GM18951 (cell line): ENCODE results near the gene BMS1.
"Not testable (repeated sequence)": the region's sequence is repeated elsewhere in the genome, so short reads cannot be mapped to it uniquely, and the experiment has no call there.

Experiments
- POLR2A ChIP-seq: IDR thresholded peaks from 4 replicates; pipeline ENCODE4 v1.6.1; 2011; ENCODE audit warnings: mild to moderate bottlenecking; ENCODE audit not compliant: insufficient read length, insufficient read depth; ENCODE audit errors: extremely low read depth
- in situ Hi-C: fragments of 300-500 bp; cut with MboI; formaldehyde crosslinking; loops from one replicate; pipeline ENCODE4 v1.12.0; 2022; ENCODE audit warnings: low sequenced_read_pairs, mixed read lengths, inconsistent platforms; ENCODE audit not compliant: unreplicated experiment

The BMS1 gene

DNA sequence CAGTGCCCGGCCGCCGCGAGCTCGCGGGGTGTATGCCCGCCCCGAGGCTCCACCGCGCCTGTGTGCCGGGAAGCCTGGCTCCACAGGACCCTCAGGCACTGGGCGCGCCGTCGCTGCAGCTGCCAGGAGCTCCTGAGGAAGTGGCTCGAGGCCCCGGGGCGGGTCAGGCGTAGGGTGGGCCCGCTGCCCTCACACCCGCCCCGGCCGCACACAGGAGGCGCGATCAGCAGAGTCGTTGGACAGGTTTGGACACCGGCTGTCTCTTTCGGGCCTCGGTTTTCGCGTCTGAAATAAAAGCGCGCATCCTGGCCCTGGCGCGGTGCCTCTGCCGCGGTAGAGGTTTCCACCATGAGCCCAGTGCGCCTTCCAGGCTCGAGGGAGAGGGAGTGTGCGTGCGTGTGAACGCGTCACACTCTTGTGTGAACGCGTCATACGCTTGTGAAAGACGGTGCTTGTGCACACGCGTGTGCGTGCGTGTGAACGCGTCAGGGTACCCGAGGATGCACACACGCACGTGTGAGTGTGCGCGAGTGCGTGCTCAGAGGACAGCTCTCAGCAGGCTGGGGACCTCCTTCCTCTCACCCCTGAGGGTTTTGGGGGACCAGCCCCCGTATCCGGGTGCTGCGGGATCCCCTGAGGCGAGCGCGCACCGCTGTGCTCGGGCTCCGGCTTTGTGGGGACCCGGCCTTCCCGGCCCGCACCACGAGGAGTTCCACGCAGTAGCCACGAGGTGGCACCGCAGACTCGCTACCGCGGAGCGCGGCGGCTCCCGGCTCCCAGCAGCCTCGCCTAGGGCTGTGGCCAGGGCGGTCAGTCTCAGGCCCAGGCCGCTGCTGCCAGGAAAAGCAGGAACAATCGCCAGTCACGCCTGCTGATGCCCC is 83.8 kb downstream of the BMS1 start:
- in situ Hi-C loops: no loop called here
- no peak for TF ChIP-seq POLR2A

DNA sequence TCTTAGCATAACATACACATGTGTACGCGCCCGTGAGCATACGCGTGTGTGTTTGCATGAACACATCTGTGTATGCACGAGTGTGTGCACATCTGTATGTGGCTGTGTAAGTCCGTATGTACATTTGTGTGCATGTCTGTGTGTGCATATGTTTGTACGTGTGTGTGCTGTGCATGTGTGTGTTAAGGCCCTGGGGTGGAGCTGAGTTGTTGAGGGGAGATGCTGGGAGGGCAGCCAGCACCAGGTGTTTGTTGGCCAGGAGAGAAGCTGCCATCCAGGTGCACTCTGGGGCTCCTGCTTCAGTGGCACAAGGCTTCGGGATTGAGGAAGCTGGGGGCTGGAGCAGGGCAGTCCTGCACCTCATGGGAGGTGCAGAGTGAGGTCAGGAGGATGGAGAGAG is 85.0 kb downstream of the BMS1 start:
- no peak for TF ChIP-seq POLR2A
- in situ Hi-C loops: no loop called here

- TF ChIP-seq POLR2A: no peak
- in situ Hi-C loops: no loop called here
Measured at GRCh38 chr10:42868530-42868929, 85.9 kb downstream of the BMS1 start.

- in situ Hi-C loops: no loop called here
- TF ChIP-seq POLR2A: no peak
Measured at GRCh38 chr10:42869977-42870350, 87.4 kb downstream of the BMS1 start.

GRCh38 chr10:42871138-42871641 is 88.6 kb downstream of the BMS1 start:
- in situ Hi-C loops: not testable (repeated sequence)

DNA sequence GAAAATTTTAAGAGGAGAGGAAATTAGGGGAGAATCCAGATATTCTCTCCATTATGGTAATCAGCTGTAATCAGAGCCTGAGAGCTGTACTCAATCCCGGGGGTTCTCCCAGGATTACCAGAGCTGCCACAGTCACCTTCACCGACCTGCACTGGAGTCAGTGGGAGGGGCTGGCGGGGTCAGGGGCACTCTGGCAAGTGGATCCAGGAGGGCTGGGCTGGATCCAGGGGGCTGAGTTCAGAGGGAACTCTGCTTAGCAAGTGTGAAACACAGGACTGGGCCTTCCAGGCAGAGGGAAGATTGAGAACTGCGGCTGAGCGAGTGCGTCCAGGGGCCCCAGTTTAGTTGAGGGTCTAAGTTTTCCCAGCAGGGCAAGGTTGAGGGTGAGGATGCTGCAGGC is 89.2 kb downstream of the BMS1 start:
- TF ChIP-seq POLR2A: no peak
- in situ Hi-C loops: no loop called here

GRCh38 chr10:42872865-42873435 is 90.4 kb downstream of the BMS1 start:
- in situ Hi-C loops: no loop called here
- no peak for TF ChIP-seq POLR2A

- in situ Hi-C loops: no loop called here
- no peak for TF ChIP-seq POLR2A
Measured at GRCh38 chr10:42874713-42875387, 92.3 kb downstream of the BMS1 start.

- in situ Hi-C loops: no loop called here
Measured at GRCh38 chr10:42875388-42875755, 92.8 kb downstream of the BMS1 start.

GRCh38 chr10:42875798-42876341 is 93.3 kb downstream of the BMS1 start:
- in situ Hi-C loops: no loop called here
- no peak for TF ChIP-seq POLR2A

More at GRCh38 chr10:42875388-42875755, 92.8 kb downstream of the BMS1 start:
- TF ChIP-seq POLR2A: no peak

GRCh38 chr10:42876476-42876875 is 93.9 kb downstream of the BMS1 start:
- in situ Hi-C loops: no loop called here
- no peak for TF ChIP-seq POLR2A

GRCh38 chr10:42876945-42877344 is 94.3 kb downstream of the BMS1 start:
- no peak for TF ChIP-seq POLR2A
- in situ Hi-C loops: no loop called here

GRCh38 chr10:42877496-42878030 is 95.0 kb downstream of the BMS1 start:
- in situ Hi-C loops: no loop called here
- no peak for TF ChIP-seq POLR2A
